Heart right ventricle (tissue), 16 donors: Measurements from ENCODE around the gene PIMREG. TPM values are rescaled to one million over a fixed set of nuclear protein-coding genes. Genes with fewer than 3 reads are reported as not detected.

Source experiments
- ATAC-seq, 8 donors: fragments of 200-7000 bp; cut with Tn5 transposase; one replicate each; pipeline ENCODE4 v1.9.1; 2020; ENCODE audit warnings: mild to moderate bottlenecking in 8 of 8, moderate library complexity in 8 of 8, moderate number of reproducible peaks in 1 of 8
- DNase-seq, 2 donors: peaks; one replicate each; pipeline ENCODE4 v3.0.0-alpha.2; 2020
- H3K27ac ChIP-seq, 10 donors: fragments of 200-600 bp; sonication (generic) in 2 of 10; one replicate each; pipeline versions ENCODE4 v1.5.0 to v1.8.0; 2020 to 2022; ENCODE audit warnings: mild to moderate bottlenecking in 3 of 10
- H3K27me3 ChIP-seq, 7 donors: fragments of 200-600 bp; one replicate each; pipeline ENCODE4 v1.8.0; 2021 to 2022; ENCODE audit warnings: mild to moderate bottlenecking in 2 of 7
- H3K36me3 ChIP-seq, 9 donors: fragments of 200-600 bp; sonication (generic) in 1 of 9; one replicate each; pipeline versions ENCODE4 v1.5.0 to v1.8.0; 2020 to 2022; ENCODE audit warnings: mild to moderate bottlenecking in 2 of 9
- H3K4me1 ChIP-seq, 9 donors: fragments of 200-600 bp; sonication (generic) in 1 of 9; one replicate each; pipeline versions ENCODE4 v1.5.0 to v1.8.0; 2020 to 2022; ENCODE audit warnings: mild to moderate bottlenecking in 4 of 9
- H3K4me3 ChIP-seq, 10 donors: fragments of 200-600 bp; sonication (generic) in 2 of 10; one replicate each; pipeline versions ENCODE4 v1.5.0 to v1.8.0; 2020 to 2022; ENCODE audit warnings: mild to moderate bottlenecking in 7 of 10, moderate library complexity in 2 of 10
- H3K9me3 ChIP-seq, 11 donors: fragments of 200-600 bp in 10 of 11; sonication (generic) in 2 of 11; one replicate each; pipeline versions ENCODE4 v1.5.0 to v1.8.0; 2013 to 2022; ENCODE audit warnings: mild to moderate bottlenecking in 2 of 11, control low read depth in 1 of 11, moderate library complexity in 1 of 11
- WGBS, 2 donors: extraction: QIAGEN DNeasy Blood & Tissue Kit; methylation state at CpG; one replicate each; pipeline ENCODE4 v1.1.7; 2013; ENCODE audit warnings: inconsistent platforms in 1 of 2; 5-methylcytosine and 5-hydroxymethylcytosine counted together
- intact Hi-C, 10 donors: fragments of 100-400 bp; cut with DNase I; formaldehyde crosslinking; loops; one replicate each; pipeline versions ENCODE4 v1.11.1 to v1.14.2; 2022
- polyA plus RNA-seq, 2 donors: library from polyadenylated mRNA; stranded (reverse); fragments of 200-250 nt; gene quantifications; one replicate each; pipeline ENCODE4 v1.2.3, GENCODE V29; 2013
- total RNA-seq, 10 donors: library from RNA; stranded (reverse); fragmentation: NEBNext Ultra II Directional in 3 of 10; extraction: Animal tissue kit (Norgen Biotek cat#: 25700) in 3 of 10; gene quantifications; one replicate each; pipeline versions ENCODE4 v1.2.1 to v1.2.4, GENCODE V29; 2021 to 2023
- TF ChIP-seq, protein P1 (sequence below), 9 donors: fragments of 200-600 bp; sonication (generic) in 2 of 9; IDR thresholded peaks; one replicate each; pipeline versions ENCODE4 v1.5.0 to v1.8.0; 2021 to 2022; ENCODE audit warnings: antibody characterized with exemption in 9 of 9, mild to moderate bottlenecking in 5 of 9, moderate library complexity in 1 of 9
- donor health status: Arrhythmogenic right ventricular cardiomyopathy.
- donor health status: ischemic (EF 13 %, LVEDD 7.1; RV severe dilation, severe dysfunction).
- donor health status: healthy with polysubstance abuse.
- donor health status: DM: no; HTN: yes; CAD: no.
- donor health status: DM: no; HTN: no; CAD: no.
- donor health status: ischemic (EF 25% LVEDD 6.9; RV normal size, moderate dysfunction).
- donor health status: ischemic (EF 25% LVEDD 5.7; RV mildly dilated, moderate dysfunction).
- donor health status: healthy.
- donor health status: DM: yes; HTN: yes; CAD: no.
- donor health status: Ischemic cardiomyopathy.
- donor health status: ischemic (EF 35%, LVEDD 5.7; RV mildly dilated, moderate dysfunction).
- donor health status: nonischemic (EF 11% LVEDD 7.7; RV severe dilation, severe dysfunction).
- donor health status: DM: yes; HTN: yes; CAD: no.
- donor health status: PGD.
- donor health status: ischemic (EF 29% LVEDD 5.4; RV normal size, mild dysfunction).
- donor health status: nonischemic (EF 23%, LVEDD 6.1; RV moderate dilation, normal function).

The PIMREG gene
- total and polyA plus RNA-seq, 12 donors = 0.21 to 4.0 (median 0.54) TPM; not detected in 6

DNA sequence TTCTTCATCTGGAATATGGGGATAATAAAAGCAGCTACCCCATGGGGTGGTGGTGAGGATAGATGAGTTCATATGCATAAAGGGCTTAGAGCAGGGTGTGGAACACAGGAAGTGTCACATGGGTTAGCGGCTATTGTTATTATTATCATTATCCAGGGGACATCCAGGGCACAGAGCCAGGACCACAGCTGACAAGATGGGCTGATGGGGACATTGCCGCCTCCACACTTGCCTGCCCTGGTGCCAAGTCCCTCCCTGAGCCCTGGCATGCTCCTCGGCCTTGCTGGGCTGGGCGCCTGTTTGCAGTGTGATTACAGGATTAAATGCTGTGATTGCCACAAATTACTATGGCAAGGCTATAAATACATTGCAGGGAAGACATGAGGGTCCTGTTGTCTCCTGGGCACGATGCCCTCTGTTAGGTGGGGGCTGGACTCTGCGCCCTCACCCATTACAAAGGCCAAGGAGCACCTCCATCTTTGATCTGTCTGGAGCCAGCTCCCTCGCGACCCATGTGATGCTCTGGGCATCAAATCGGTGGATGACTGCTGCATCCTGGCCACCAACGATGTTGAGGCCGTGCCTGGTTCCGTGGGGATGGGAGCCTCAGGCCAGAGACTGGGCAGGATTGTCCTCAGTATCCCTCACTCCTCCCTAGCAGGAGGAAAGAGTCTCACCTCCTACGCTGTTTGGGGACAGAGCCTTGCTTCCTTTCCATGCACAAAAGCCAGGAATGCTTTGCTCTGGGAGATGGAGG, 43.2 kb downstream of the PIMREG start:
- 48 to 49% methylated on average over 13 of the region's 13 CpGs for WGBS, 2 donors
- DNase-seq (no peak), ATAC-seq (peak in 2 of 8 donors; percentile 19 to 35)
- peaks cover 0 to 25% (median 3%) of the 10 kb centered on the region in 7 donors for H3K27me3 ChIP-seq
- TF ChIP-seq, protein P1, sequence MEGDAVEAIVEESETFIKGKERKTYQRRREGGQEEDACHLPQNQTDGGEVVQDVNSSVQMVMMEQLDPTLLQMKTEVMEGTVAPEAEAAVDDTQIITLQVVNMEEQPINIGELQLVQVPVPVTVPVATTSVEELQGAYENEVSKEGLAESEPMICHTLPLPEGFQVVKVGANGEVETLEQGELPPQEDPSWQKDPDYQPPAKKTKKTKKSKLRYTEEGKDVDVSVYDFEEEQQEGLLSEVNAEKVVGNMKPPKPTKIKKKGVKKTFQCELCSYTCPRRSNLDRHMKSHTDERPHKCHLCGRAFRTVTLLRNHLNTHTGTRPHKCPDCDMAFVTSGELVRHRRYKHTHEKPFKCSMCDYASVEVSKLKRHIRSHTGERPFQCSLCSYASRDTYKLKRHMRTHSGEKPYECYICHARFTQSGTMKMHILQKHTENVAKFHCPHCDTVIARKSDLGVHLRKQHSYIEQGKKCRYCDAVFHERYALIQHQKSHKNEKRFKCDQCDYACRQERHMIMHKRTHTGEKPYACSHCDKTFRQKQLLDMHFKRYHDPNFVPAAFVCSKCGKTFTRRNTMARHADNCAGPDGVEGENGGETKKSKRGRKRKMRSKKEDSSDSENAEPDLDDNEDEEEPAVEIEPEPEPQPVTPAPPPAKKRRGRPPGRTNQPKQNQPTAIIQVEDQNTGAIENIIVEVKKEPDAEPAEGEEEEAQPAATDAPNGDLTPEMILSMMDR (IDR thresholded peaks at IDR 0.05) = no peak
- peaks cover 0 to 9% (median 0%) of the 10 kb centered on the region in 9 donors for H3K4me1 ChIP-seq
- H3K27ac ChIP-seq = no peak overlapping the region
- no peak overlapping the region for H3K4me3 ChIP-seq
- no peaks in the 10 kb centered on the region for H3K9me3 ChIP-seq
- intact Hi-C loops = no loop called here
- no peaks in the 10 kb centered on the region for H3K36me3 ChIP-seq

DNA sequence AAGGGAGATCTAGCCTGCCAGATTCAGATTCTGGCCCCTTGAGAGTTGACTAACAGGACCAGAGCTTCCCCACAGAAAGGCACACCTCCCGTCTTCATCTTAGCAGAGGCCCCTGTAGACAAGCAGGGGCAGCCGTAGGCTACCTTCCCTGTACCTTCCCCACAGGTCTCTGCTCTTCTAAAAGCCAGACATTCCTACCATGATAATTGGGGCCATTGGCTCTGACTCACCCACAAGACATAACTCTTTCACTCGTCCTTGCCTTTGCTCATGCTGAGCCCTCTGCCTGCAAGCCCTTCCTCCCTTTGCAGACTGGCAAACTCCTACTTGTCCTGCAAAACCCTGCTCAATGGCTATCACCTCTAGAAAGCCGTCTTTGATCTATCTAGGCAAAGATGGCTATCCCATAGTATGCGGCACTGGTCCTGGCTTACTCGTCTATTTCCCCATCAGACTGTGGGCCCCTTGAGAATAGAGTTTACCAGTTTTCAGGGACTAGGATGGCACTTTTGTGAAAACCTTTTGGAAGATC, 43.8 kb downstream of the PIMREG start:
- H3K27me3 ChIP-seq = peaks cover 0 to 26% (median 4%) of the 10 kb centered on the region in 7 donors

DNA sequence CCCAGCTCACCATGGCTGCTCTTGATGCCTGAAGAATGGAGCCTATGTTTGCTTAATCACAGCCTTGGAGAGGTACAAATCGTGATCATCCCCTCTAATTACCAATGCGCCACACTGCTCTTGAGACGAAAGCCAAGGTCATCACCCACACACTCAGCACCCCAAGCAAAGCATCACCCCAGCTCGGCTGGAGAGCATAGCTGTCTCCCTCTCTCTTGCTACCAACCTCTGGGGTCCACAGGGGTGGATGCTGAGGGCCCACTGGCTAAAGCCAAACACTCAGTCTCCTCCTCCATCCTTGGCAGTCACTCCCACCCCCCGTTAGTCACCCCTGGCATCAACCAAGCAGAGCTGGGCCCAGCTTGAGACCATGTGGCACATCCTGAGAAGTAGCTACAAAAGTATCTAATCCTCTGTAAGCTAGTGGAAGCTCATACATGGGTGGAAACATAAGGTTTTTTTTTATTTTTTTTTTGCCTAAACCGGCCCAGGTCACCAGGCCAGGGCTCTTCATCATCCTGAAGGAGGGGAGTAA, 44.8 kb downstream of the PIMREG start:
- DNase-seq = no peak
- Histone ChIP-seq H3K36me3 (no peaks in the 10 kb centered on the region), H3K27ac (no peak overlapping the region), H3K4me3 (no peak overlapping the region), H3K4me1 (peaks cover 0 to 9% (median 0%) of the 10 kb centered on the region in 9 donors), H3K27me3 (peaks cover 0 to 33% (median 4%) of the 10 kb centered on the region in 7 donors), H3K9me3 (no peaks in the 10 kb centered on the region)
- ATAC-seq = no peak
- TF ChIP-seq, protein P1 (IDR thresholded peaks at IDR 0.05) = no peak
- intact Hi-C loops = no loop called here
- 76 to 86% methylated on average over 6 of the region's 6 CpGs for WGBS, 2 donors

More for the DNA sequence above, 43.8 kb downstream of the PIMREG start:
- Histone ChIP-seq H3K4me1 (peaks cover 0 to 9% (median 0%) of the 10 kb centered on the region in 9 donors), H3K9me3 (no peaks in the 10 kb centered on the region), H3K27ac (no peak overlapping the region), H3K4me3 (no peak overlapping the region), H3K36me3 (no peaks in the 10 kb centered on the region)
- 62 to 68% methylated on average over 6 of the region's 6 CpGs for WGBS, 2 donors
- DNase-seq = no peak
- no peak for ATAC-seq
- intact Hi-C loops = no loop called here
- TF ChIP-seq, protein P1 (IDR thresholded peaks at IDR 0.05) = no peak

DNA sequence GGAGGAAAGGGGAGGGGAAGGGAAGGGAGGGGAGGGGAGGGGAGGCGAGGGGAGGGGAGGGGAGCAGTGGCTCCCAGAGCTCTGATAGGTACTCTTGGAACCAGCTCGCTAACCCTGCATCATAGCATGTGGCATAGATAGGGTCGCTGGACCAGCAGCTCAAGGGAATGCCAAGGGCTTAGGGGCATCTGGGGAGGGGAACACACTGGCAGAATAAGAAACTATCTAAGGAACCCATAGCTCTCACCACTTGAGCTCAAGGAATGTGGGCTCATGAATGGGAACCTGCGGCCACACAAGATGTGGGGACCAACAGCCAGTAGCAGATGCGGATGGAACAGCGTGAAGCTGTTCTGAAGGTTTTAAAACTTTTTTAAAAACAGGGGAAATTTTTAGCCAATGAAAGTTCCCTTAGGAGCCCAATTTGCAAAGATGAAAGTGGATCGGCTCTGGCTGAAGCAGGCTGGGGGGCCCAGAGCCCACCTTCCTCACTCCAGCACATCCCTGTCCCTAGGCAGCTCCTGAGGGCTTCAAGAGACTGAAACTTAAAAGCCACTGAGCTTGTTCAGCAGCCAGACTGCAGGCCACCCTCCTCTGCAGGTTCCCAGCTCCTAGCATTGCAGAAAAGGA, 46.9 kb downstream of the PIMREG start:
- H3K4me1 ChIP-seq = peaks cover 0 to 9% (median 0%) of the 10 kb centered on the region in 9 donors
- intact Hi-C loops = loop anchor here in 1 of 10 donors (10.0 kb wide), 1 partner anchor 64 kb away; the partner anchor contains the start of gene PITPNM3
- peaks cover 0 to 41% (median 13%) of the 10 kb centered on the region in 7 donors for H3K27me3 ChIP-seq
- 71 to 83% methylated on average over 7 of the region's 7 CpGs for WGBS, 2 donors
- TF ChIP-seq, protein P1 (IDR thresholded peaks at IDR 0.05) = no peak
- no peaks in the 10 kb centered on the region for H3K9me3 ChIP-seq
- H3K36me3 ChIP-seq = no peaks in the 10 kb centered on the region
- H3K27ac ChIP-seq = no peak overlapping the region
- no peak for DNase-seq
- H3K4me3 ChIP-seq = no peak overlapping the region
- no peak for ATAC-seq
